Measurements from ENCODE around the gene SLC25A33.

GRCh38 chr1:9610548-9610947 is 71.3 kb downstream of the SLC25A33 start:
- no peak for TF ChIP-seq POLR2A (IDR thresholded peaks at IDR 0.05)
- no peak for TF ChIP-seq CTCF (IDR thresholded peaks at IDR 0.05)

Data from right lobe of liver (tissue), 4 donors.